Testis (tissue), 3 donors: ENCODE data around the gene RAD51D. TPM values are rescaled to one million over a fixed set of nuclear protein-coding genes. Genes with fewer than 3 reads are reported as not detected.

Source experiments
- DNase-seq: peaks from one replicate; pipeline ENCODE4 v3.0.0-alpha.2; 2019
- H3K27ac ChIP-seq, 2 donors: fragments of 200-600 bp; sonication (generic); one replicate each; pipeline ENCODE4 v1.5.1; 2019
- H3K27me3 ChIP-seq: fragments of 200-600 bp; sonication (generic); one replicate; pipeline ENCODE4 v1.5.1; 2019
- H3K36me3 ChIP-seq: fragments of 200-600 bp; sonication (generic); one replicate; pipeline ENCODE4 v1.5.1; 2017; ENCODE audit warnings: low read depth; ENCODE audit errors: missing control alignments
- H3K4me1 ChIP-seq: fragments of 200-600 bp; sonication (generic); one replicate; pipeline ENCODE4 v1.5.1; 2019
- H3K4me3 ChIP-seq, 2 donors: fragments of 200-600 bp; sonication (generic); one replicate each; pipeline ENCODE4 v1.5.1; 2017 to 2019
- H3K9me3 ChIP-seq: fragments of 200-600 bp; sonication (generic); one replicate; pipeline ENCODE4 v1.5.1; 2017
- CTCF ChIP-seq, 3 experiments: fragments of 450-650 bp in 2 of 3; fragments of 200-600 bp in 1 of 3; sonication (generic) in 1 of 3; IDR thresholded peaks; one replicate each; pipeline ENCODE4 v1.5.1; 2016 to 2019; ENCODE audit warnings: antibody characterized with exemption in 3 of 3, mild to moderate bottlenecking in 2 of 3, moderate library complexity in 1 of 3
- POLR2A ChIP-seq: fragments of 450-650 bp; IDR thresholded peaks from one replicate; pipeline ENCODE4 v1.6.1; 2017; ENCODE audit warnings: antibody characterized with exemption, mild to moderate bottlenecking, moderate library complexity
- WGBS, 2 donors: methylation state at CpG; one replicate each; pipeline ENCODE4 v1.1.5; 2018; 5-methylcytosine and 5-hydroxymethylcytosine counted together
- intact Hi-C: fragments of 100-400 bp; cut with DNase I; formaldehyde crosslinking; loops from one replicate; pipeline ENCODE4 v1.15.1; 2023; ENCODE audit warnings: low total_unique reads
- polyA plus RNA-seq: library from polyadenylated mRNA; stranded (reverse); fragments of 350-450 nt; fragmentation: Illumina TruSeq; extraction: RNeasy Lipid Tissue Mini Kit (QIAGEN cat#74804); gene quantifications from one replicate; pipeline ENCODE4 v1.2.3, GENCODE V29; 2014; ENCODE audit warnings: low read depth, low replicate concordance; ENCODE audit not compliant: insufficient read depth
- total RNA-seq, 2 donors: library from RNA; depleted of rRNA; stranded (reverse); fragments of >200 nt; gene quantifications; one replicate each; pipeline ENCODE4 v1.2.3, GENCODE V29; 2016

The RAD51D gene
- total and polyA plus RNA-seq, 3 donors from 2014 or later = 16.8 to 24.3 (median 18.4) TPM

DNA sequence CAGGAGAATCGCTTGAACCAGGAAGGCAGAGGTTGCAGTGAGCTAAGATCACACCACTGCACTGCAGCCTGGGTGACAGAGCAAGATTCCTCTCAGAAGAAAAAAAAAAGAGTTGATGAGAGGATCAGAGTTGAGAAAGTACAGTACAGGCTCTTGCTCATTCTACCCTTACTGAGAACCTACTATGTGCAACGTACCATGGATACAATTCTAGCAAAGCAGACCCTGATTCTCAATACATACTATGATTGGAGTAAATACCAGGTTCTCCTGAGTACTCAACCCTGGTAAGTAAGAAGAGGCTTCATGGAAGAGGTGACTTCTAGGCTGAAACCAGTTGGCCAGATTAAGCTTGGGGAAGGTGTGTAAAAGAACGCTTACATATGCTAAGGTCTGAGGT lies 57.4 kb downstream of the RAD51D start:
- Histone ChIP-seq H3K4me1 (peaks cover 5% of the 10 kb centered on the region), H3K27ac (no peak overlapping the region), H3K9me3 (no peaks in the 10 kb centered on the region), H3K4me3 (no peak overlapping the region), H3K27me3 (no peaks in the 10 kb centered on the region), H3K36me3 (no peaks in the 10 kb centered on the region)
- intact Hi-C loops = no loop called here
- WGBS, 2 donors = 96 to 100% methylated on average over 3 of the region's 3 CpGs
- DNase-seq = no peak
- TF ChIP-seq POLR2A = no peak
- TF ChIP-seq CTCF (IDR thresholded peaks at IDR 0.05) = no peak

DNA sequence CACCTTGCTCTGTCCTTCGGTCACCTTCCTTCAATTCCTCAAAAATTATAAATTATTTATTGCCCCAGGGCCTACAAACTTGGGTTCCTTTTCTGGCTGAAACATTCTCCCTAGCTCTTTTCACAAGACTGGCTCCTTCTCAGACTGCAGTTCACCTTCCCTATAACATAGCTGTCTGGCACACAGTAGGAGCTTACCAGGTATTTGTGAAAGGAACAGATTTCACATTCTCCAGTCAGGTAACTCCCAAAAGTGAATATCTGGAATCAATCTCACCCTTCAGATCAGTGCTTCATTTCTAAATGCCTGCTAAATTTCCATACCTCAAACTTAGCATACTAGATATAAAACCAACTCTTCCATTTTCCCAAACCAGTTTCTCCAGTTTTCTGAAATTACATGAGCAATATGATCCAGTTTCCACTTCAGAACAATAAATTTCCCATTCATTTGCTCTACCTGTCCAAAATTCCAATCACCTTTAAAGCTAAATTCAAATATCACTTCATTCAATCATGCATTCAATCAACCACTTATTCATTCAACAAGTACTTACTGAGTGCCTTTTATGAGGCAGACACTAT lies 62.2 kb downstream of the RAD51D start:
- intact Hi-C loops = no loop called here
- no peaks in the 10 kb centered on the region for H3K36me3 ChIP-seq
- H3K27ac ChIP-seq = no peak overlapping the region
- H3K9me3 ChIP-seq = no peaks in the 10 kb centered on the region
- no peaks in the 10 kb centered on the region for H3K27me3 ChIP-seq
- no peak for DNase-seq
- no peak overlapping the region for H3K4me3 ChIP-seq
- TF ChIP-seq POLR2A (no peak), CTCF (IDR thresholded peaks at IDR 0.05) (no peak)
- no peaks in the 10 kb centered on the region for H3K4me1 ChIP-seq
- 97 to 100% methylated on average over 1 of the region's 1 CpG for WGBS, 2 donors

DNA sequence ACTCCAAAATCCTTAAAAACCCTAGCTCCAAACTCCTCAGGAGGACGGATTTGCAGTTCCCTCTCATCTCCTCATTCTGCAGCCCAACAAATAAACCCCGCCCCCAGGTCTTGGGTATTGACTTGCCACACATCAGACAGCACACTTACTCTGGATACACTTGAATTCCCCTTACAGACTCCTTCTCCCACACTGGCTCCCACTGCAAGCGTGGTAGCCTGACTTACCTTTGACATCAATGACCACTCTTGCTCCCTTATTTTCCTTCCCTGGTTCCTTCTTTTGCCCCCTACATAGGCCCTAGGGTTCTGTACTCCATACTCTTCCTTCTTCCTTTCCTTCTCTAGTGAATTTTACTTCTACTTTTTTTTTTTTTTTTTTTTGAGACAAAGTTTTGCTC lies 63.6 kb downstream of the RAD51D start:
- DNase-seq = no peak
- H3K4me3 ChIP-seq = no peak overlapping the region
- H3K4me1 ChIP-seq = peaks cover 4% of the 10 kb centered on the region
- H3K9me3 ChIP-seq = no peaks in the 10 kb centered on the region
- H3K27me3 ChIP-seq = no peaks in the 10 kb centered on the region
- intact Hi-C loops = no loop called here
- TF ChIP-seq POLR2A = no peak
- TF ChIP-seq CTCF (IDR thresholded peaks at IDR 0.05) = no peak
- 95 to 97% methylated on average over 3 of the region's 3 CpGs for WGBS, 2 donors
- H3K27ac ChIP-seq = no peak overlapping the region
- no peaks in the 10 kb centered on the region for H3K36me3 ChIP-seq

- WGBS, 2 donors = 91 to 100% methylated on average over 1 of the region's 1 CpG
- H3K9me3 ChIP-seq = no peaks in the 10 kb centered on the region
- no peaks in the 10 kb centered on the region for H3K27me3 ChIP-seq
- no peak overlapping the region for H3K4me3 ChIP-seq
- H3K4me1 ChIP-seq = peaks cover 6% of the 10 kb centered on the region
- DNase-seq = no peak
- no peak for TF ChIP-seq CTCF (IDR thresholded peaks at IDR 0.05)
- no peak for TF ChIP-seq POLR2A
- intact Hi-C loops = no loop called here
- H3K27ac ChIP-seq = no peak overlapping the region
- no peaks in the 10 kb centered on the region for H3K36me3 ChIP-seq
Measured at GRCh38 chr17:35053204-35053603, 66.5 kb downstream of the RAD51D start.

GRCh38 chr17:35052780-35053179 lies 66.9 kb downstream of the RAD51D start:
- H3K27me3 ChIP-seq = no peaks in the 10 kb centered on the region
- H3K4me1 ChIP-seq = peaks cover 6% of the 10 kb centered on the region
- H3K27ac ChIP-seq = no peak overlapping the region
- intact Hi-C loops = no loop called here
- no peaks in the 10 kb centered on the region for H3K36me3 ChIP-seq
- H3K9me3 ChIP-seq = no peaks in the 10 kb centered on the region
- no peak overlapping the region for H3K4me3 ChIP-seq
- TF ChIP-seq CTCF (IDR thresholded peaks at IDR 0.05) = no peak
- TF ChIP-seq POLR2A = no peak
- DNase-seq = no peak
